K562 (cell line): ENCODE measurements around the gene IMMP2L. TPM values are rescaled to one million over a fixed set of nuclear protein-coding genes. Genes with fewer than 3 reads are reported as not detected.

Experiments
- ATAC-seq: fragments of 200-7000 bp; cut with Tn5 transposase; 3 replicates; pipeline ENCODE4 v1.9.1; 2020; ENCODE audit warnings: moderate library complexity
- BruUV-seq: library from RNA; stranded (reverse); fragments of 400-500 nt; replicated peaks from 2 replicates; lab custom pipeline; 2021; lab: Mats Ljungman, UMichigan
- CTCF ChIA-PET: fragments of 300-600 bp; formaldehyde crosslinking; extraction: SDS; loops from one replicate; lab custom pipeline; 2021; ENCODE audit warnings: low intra/inter-chr PET ratio; lab: Yijun Ruan, JAX
- POLR2A ChIA-PET: fragments of 300-600, 350-650 bp; sonication (Branson Sonifier 250); formaldehyde crosslinking; extraction: SDS; loops from one replicate; lab custom pipeline; 2021; ENCODE audit warnings: antibody characterized with exemption, inconsistent platforms; lab: Yijun Ruan, JAX
- DNase-seq, 4 experiments: peaks; one replicate each; pipeline versions ENCODE4 v3.0.0 to v3.0.0-alpha.2; 2011 to 2018; ENCODE audit warnings: low spot score in 3 of 4, mixed read lengths in 3 of 4; ENCODE audit errors: extremely low read depth in 1 of 4
- FAIRE-seq: peaks from 2 replicates; lab custom pipeline; 2011; peaks lifted over from hg19 to GRCh38; lab: Jason Lieb, UNC
- H2AFZ ChIP-seq: 2 replicates; pipeline ENCODE4 v1.6.0; 2011; ENCODE audit warnings: low read depth, low read length, control low read depth, inconsistent platforms
- H3K27ac ChIP-seq: fragments of 200-600 bp; 3 replicates; pipeline ENCODE4 v1.8.0; 2011; ENCODE audit warnings: low read depth, mild to moderate bottlenecking, control low read depth, inconsistent platforms, low read length, moderate library complexity, mixed read lengths; ENCODE audit errors: extremely low read depth
- H3K27me3 ChIP-seq, 2 experiments: fragments of 300-600 bp in 1 of 2; 2 replicates in 1 of 2; 3 replicates in 1 of 2; pipeline versions ENCODE4 v1.6.0 to v1.8.0; 2011; ENCODE audit warnings: inconsistent platforms in 2 of 2, low read length in 2 of 2, mild to moderate bottlenecking in 1 of 2, mixed read lengths in 1 of 2, moderate library complexity in 1 of 2; ENCODE audit not compliant: control insufficient read depth in 2 of 2, insufficient read depth in 2 of 2
- H3K36me3 ChIP-seq: fragments of 300-600 bp; 3 replicates; pipeline ENCODE4 v1.8.0; 2011; ENCODE audit warnings: mild to moderate bottlenecking, low read length, inconsistent platforms; ENCODE audit not compliant: control insufficient read depth, insufficient read depth
- H3K4me1 ChIP-seq, 2 experiments: fragments of 200-600 bp in 1 of 2; replicated peaks in 1 of 2; 2 replicates in 1 of 2; 3 replicates in 1 of 2; pipeline versions ENCODE4 v1.5.1 to v1.8.0; 2011; ENCODE audit warnings: inconsistent platforms in 2 of 2, low read length in 2 of 2, mild to moderate bottlenecking in 1 of 2, mixed read lengths in 1 of 2, moderate library complexity in 1 of 2; ENCODE audit not compliant: control insufficient read depth in 2 of 2, insufficient read depth in 2 of 2
- H3K4me2 ChIP-seq: 2 replicates; pipeline ENCODE4 v1.6.1; 2011; ENCODE audit warnings: low read length, control low read depth, inconsistent platforms, mixed read lengths; ENCODE audit not compliant: insufficient read depth
- H3K4me3 ChIP-seq: fragments of 200-600 bp; sonication (generic), shearing (Covaris generic); 2 replicates; pipeline ENCODE4 v1.5.1; 2016; ENCODE audit warnings: control low read depth, inconsistent platforms
- H3K79me2 ChIP-seq: fragments of 200-600 bp; 3 replicates; pipeline ENCODE4 v1.8.0; 2011; ENCODE audit warnings: low read length, inconsistent platforms; ENCODE audit not compliant: control insufficient read depth, insufficient read depth
- H3K9ac ChIP-seq, 2 experiments: 2 replicates each; pipeline versions ENCODE4 v1.6.0 to v1.6.1; 2011; ENCODE audit warnings: low read depth in 2 of 2, low read length in 2 of 2, control low read depth in 1 of 2, inconsistent platforms in 1 of 2, mild to moderate bottlenecking in 1 of 2, mixed read lengths in 1 of 2; ENCODE audit not compliant: insufficient read depth in 1 of 2
- H3K9me1 ChIP-seq: one replicate; pipeline ENCODE4 v1.6.0; 2011; ENCODE audit warnings: inconsistent platforms, mild to moderate bottlenecking, low read length, moderate library complexity; ENCODE audit not compliant: control insufficient read depth, insufficient read depth
- H3K9me3 ChIP-seq: replicated peaks from 2 replicates; pipeline ENCODE4 v1.5.1; 2011; ENCODE audit warnings: low read depth, low read length, inconsistent platforms; ENCODE audit not compliant: control insufficient read depth, insufficient read depth
- H4K20me1 ChIP-seq: replicated peaks from 2 replicates; pipeline ENCODE4 v1.6.1; 2011; ENCODE audit warnings: low read length, inconsistent platforms, mixed read lengths; ENCODE audit not compliant: control insufficient read depth, insufficient read depth
- EHMT2 ChIP-seq: fragments of 450-650 bp; IDR thresholded peaks from 2 replicates; pipeline ENCODE4 v1.6.1; 2018; ENCODE audit warnings: antibody characterized with exemption
- FOSL1 ChIP-seq: fragments of 200-800 bp; sonication (Bioruptor generic); conservative IDR thresholded peaks from 2 replicates; pipeline ENCODE4 v1.6.1; 2016; ENCODE audit warnings: missing genetic modification characterization, missing compliant biosample characterization
- HIVEP1 ChIP-seq: fragments of 250-450 bp; sonication (Bioruptor Pico); IDR thresholded peaks from 2 replicates; pipeline ENCODE4 v1.4.0; 2020; ENCODE audit warnings: mild to moderate bottlenecking
- MECOM ChIP-seq: fragments of 250-450 bp; sonication (Bioruptor Pico); IDR thresholded peaks from 2 replicates; pipeline ENCODE4 v1.8.0; 2022; ENCODE audit warnings: inconsistent platforms
- MTA2 ChIP-seq: fragments of 450-650 bp; IDR thresholded peaks from 2 replicates; pipeline ENCODE4 v1.6.1; 2016; ENCODE audit warnings: low read depth
- POLR2A ChIP-seq: fragments of 450-650 bp; conservative IDR thresholded peaks from 2 replicates; pipeline ENCODE4 v1.6.1; 2016
- POLR2AphosphoS5 ChIP-seq: IDR thresholded peaks from 2 replicates; pipeline ENCODE4 v1.6.1; 2011; ENCODE audit warnings: mild to moderate bottlenecking, low read depth, low read length, moderate library complexity; ENCODE audit not compliant: control insufficient read depth, insufficient read depth
- RBM39 ChIP-seq: fragments of 200-400 bp; formaldehyde crosslinking; optimal IDR thresholded peaks from 2 replicates; pipeline ENCODE3; 2018; ENCODE audit warnings: low read depth, low read length
- TAF7 ChIP-seq: fragments of 450-650 bp; IDR thresholded peaks from 2 replicates; pipeline ENCODE4 v1.6.1; 2016; ENCODE audit warnings: missing genetic modification characterization, missing compliant biosample characterization
- VEZF1 ChIP-seq: fragments of 200-800 bp; sonication (Bioruptor generic); IDR thresholded peaks from 2 replicates; pipeline ENCODE4 v1.6.1; 2017; ENCODE audit warnings: missing genetic modification characterization, missing compliant biosample characterization
- ZNF324 ChIP-seq: fragments of 250-450 bp; sonication (Bioruptor Pico); IDR thresholded peaks from 2 replicates; pipeline ENCODE4 v1.4.0; 2020; ENCODE audit warnings: mild to moderate bottlenecking
- ZNF75A ChIP-seq: fragments of 450-650 bp; formaldehyde crosslinking; IDR thresholded peaks from 2 replicates; pipeline ENCODE4 v1.4.0; 2020; ENCODE audit warnings: mild to moderate bottlenecking
- ZNF785 ChIP-seq: fragments of 250-450 bp; sonication (Bioruptor Pico); IDR thresholded peaks from 2 replicates; pipeline ENCODE4 v1.4.0; 2020; ENCODE audit warnings: mild to moderate bottlenecking
- WGBS: fragments of 100-300 bp; shearing (Covaris generic); methylation state at CpG from one replicate; pipeline ENCODE4 v1.1.6; 2016; ENCODE audit warnings: low coverage, mixed read lengths; ENCODE audit not compliant: insufficient coverage; ENCODE audit errors: missing lambda C conversion rate; 5-methylcytosine and 5-hydroxymethylcytosine counted together
- in situ Hi-C: fragments of 300-500 bp; cut with MboI; formaldehyde crosslinking; loops from 4 replicates; pipeline ENCODE4 v1.15.0; 2018; ENCODE audit warnings: inconsistent platforms, mixed read lengths
- intact Hi-C: fragments of 100-400 bp; cut with micrococcal nuclease; formaldehyde crosslinking; loops from 2 replicates; pipeline ENCODE4 v1.14.2; 2022
- polyA plus RNA-seq, 8 experiments: library from polyadenylated mRNA; depleted of rRNA in 4 of 8; stranded (reverse) in 5 of 8; unstranded in 3 of 8; fragments of >200 nt; fragmentation: Nextera tagmentation in 2 of 8; fragmentation: Illumina TruSeq in 1 of 8; extraction: Ambion mirVana in 2 of 8; extraction: Trizol in 1 of 8; gene quantifications; 2 replicates each; pipeline versions ENCODE4 v1.2.1 to v1.2.3, GENCODE V29; 2011 to 2014; ENCODE audit warnings: inconsistent platforms in 1 of 8, missing spikeins in 1 of 8
- total RNA-seq, 7 experiments: library from RNA; depleted of rRNA in 6 of 7; stranded (reverse); fragments of >200 nt in 6 of 7; fragmentation: Illumina TruSeq in 2 of 7; extraction: Trizol in 2 of 7; gene quantifications; 2 replicates each; pipeline versions ENCODE4 v1.2.1 to v1.2.3, GENCODE V29; 2011 to 2021; ENCODE audit warnings: low replicate concordance in 1 of 7

Gene IMMP2L
- total and polyA plus RNA-seq, 9 of the 15 experiments (the other 6 are each of a cell fraction or from before 2014, with no cell fraction given): 29.7 to 116 (median 53.0) TPM

GRCh38 chr7:111383133-111383532 is 179.2 kb downstream of the IMMP2L start:
- H3K79me2 ChIP-seq: no peaks in the 10 kb centered on the region
- H3K27me3 ChIP-seq: no peaks in the 10 kb centered on the region
- H3K36me3 ChIP-seq: no peaks in the 10 kb centered on the region
- in situ Hi-C loops: no loop called here
- POLR2A ChIA-PET: no interaction called here
- H3K4me2 ChIP-seq: no peak overlapping the region
- TF ChIP-seq ZNF785 (CRISPR knock-in tag) (no peak), EHMT2 (no peak), FOSL1 (tag) (no peak), MTA2 (no peak), TAF7 (tag) (no peak), HIVEP1 (no peak), VEZF1 (CRISPR knock-in tag) (no peak), MECOM (CRISPR knock-in tag) (no peak), ZNF324 (CRISPR knock-in tag) (no peak), POLR2AphosphoS5 (no peak), RBM39 (no peak), ZNF75A (CRISPR knock-in tag) (no peak), POLR2A (no peak)
- H3K9me1 ChIP-seq: no peaks in the 10 kb centered on the region
- ATAC-seq (no peak), FAIRE-seq (no peak), DNase-seq (no peak)
- no peak overlapping the region for H3K27ac ChIP-seq
- no TSS peak for BruUV-seq
- intact Hi-C loops: no loop called here
- no peak overlapping the region for H3K9ac ChIP-seq
- H3K4me1 ChIP-seq: no peaks in the 10 kb centered on the region
- no peak overlapping the region for H3K4me3 ChIP-seq
- CTCF ChIA-PET: no interaction called here
- no peaks in the 10 kb centered on the region for H4K20me1 ChIP-seq
- WGBS: 83% methylated on average over 3 of the region's 3 CpGs
- H3K9me3 ChIP-seq: no peaks in the 10 kb centered on the region
- no peak overlapping the region for H2AFZ ChIP-seq
